ENCODE data around the gene CRLF3. TPM values are rescaled to one million over a fixed set of nuclear protein-coding genes. Genes with fewer than 3 reads are reported as not detected.

The CRLF3 gene
- total RNA-seq, 1 experiment from 2014 or later = 17.9 TPM

- TF ChIP-seq PRDM15 (CRISPR knock-in tag; IDR thresholded peaks at IDR 0.05) (no peak; the same call in none of the 2 replicates), HMGXB4 (CRISPR knock-in tag; IDR thresholded peaks at IDR 0.05) (peak; percentile 89), ETV6 (CRISPR knock-in tag; IDR thresholded peaks at IDR 0.05) (0 out of 2 replicates have a peak, but pooled peaks have one; percentile 44), TCF7 (CRISPR knock-in tag; IDR thresholded peaks at IDR 0.05; ENCODE audit: low read depth) (no peak), AFF4 (CRISPR knock-in tag; IDR thresholded peaks at IDR 0.05; ENCODE audit: borderline replicate concordance) (no peak), ELF4 (CRISPR knock-in tag; IDR thresholded peaks at IDR 0.05; ENCODE audit: low read depth) (no peak), ZNF219 (CRISPR knock-in tag; IDR thresholded peaks at IDR 0.05; ENCODE audit: borderline replicate concordance) (0 out of 2 replicates have a peak, but pooled peaks have one; percentile 17), ATF6 (CRISPR knock-in tag; IDR thresholded peaks at IDR 0.05) (no peak), FOXP4 (CRISPR knock-in tag; IDR thresholded peaks at IDR 0.05) (peak; percentile 27), KAT7 (CRISPR knock-in tag; IDR thresholded peaks at IDR 0.05; ENCODE audit: borderline replicate concordance) (0 out of 2 replicates have a peak, but pooled peaks have one; percentile 56), NR3C1 (CRISPR knock-in tag; conservative IDR thresholded peaks at IDR 0.05; ENCODE audit: low read depth) (no peak), ERG (CRISPR knock-in tag; IDR thresholded peaks at IDR 0.05) (no peak), GTF2I (CRISPR knock-in tag; conservative IDR thresholded peaks at IDR 0.05) (0 out of 2 replicates have a peak, but pooled peaks have one; percentile 26), JAZF1 (CRISPR knock-in tag; IDR thresholded peaks at IDR 0.05) (no peak), CTCF (IDR thresholded peaks at IDR 0.05) (no peak)
Observed at GRCh38 chr17:30824356-30825145, at the start of gene CRLF3 (continued).

Data from WTC11 (cell line).